Midbrain (tissue), 1 donor: ENCODE results near the gene ARRDC1.
"Not testable (repeated sequence)": the region's sequence is repeated elsewhere in the genome, so short reads cannot be mapped to it uniquely, and the experiment has no call there.

Experiments
- DNase-seq: peaks from one replicate; lab custom pipeline; 2025; lab: John Stamatoyannopoulos, UW

Gene ARRDC1

DNA sequence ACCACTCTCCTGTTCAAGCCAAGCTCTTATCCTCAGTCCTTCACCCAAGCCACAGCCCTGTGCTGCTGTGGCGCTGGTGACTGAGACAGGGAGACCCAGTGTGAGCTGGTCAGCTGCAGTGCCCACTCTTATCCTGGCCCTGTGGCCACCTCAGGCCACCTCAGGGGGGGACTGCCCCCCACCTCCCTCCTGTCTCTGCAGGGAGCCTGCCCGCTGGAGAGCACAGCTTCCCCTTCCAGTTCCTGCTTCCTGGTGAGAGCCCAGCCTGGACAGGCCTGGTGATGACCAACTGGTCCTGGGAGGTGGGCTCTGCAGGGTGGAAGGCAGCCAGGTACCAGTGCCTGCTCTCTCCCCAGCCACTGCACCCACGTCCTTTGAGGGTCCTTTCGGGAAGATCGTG is 7.8 kb downstream of the ARRDC1 start:
- no peak for DNase-seq

DNA sequence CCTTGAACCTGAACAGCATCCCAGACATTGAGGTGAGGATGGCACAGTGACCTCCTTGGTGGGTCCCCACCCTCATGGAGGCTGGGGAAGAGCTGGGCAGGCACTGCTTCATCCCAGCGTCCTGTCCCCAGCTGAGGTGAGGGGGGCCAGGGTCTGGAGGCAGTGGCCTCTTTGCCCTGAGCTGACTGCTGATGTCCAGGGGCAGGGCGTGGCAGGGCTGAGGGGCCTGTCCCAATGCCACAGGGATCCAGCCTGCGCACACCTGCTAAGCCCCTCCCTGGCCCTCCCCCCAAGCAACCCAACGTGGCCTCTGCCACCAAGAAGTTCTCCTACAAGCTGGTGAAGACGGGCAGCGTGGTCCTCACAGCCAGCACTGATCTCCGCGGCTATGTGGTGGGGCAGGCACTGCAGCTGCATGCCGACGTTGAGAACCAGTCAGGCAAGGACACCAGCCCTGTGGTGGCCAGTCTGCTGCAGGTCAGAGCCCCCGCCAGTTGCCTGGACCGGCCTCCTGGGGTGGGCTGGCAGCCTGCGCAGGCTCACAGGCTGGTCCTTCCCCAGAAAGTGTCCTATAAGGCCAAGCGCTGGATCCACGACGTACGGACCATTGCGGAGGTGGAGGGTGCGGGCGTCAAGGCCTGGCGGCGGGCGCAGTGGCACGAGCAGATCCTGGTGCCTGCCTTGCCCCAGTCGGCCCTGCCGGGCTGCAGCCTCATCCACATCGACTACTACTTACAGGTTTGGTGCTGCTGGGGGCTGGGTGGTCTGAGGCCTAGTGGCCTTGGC is 8.4 kb downstream of the ARRDC1 start:
- DNase-seq: no peak

DNA sequence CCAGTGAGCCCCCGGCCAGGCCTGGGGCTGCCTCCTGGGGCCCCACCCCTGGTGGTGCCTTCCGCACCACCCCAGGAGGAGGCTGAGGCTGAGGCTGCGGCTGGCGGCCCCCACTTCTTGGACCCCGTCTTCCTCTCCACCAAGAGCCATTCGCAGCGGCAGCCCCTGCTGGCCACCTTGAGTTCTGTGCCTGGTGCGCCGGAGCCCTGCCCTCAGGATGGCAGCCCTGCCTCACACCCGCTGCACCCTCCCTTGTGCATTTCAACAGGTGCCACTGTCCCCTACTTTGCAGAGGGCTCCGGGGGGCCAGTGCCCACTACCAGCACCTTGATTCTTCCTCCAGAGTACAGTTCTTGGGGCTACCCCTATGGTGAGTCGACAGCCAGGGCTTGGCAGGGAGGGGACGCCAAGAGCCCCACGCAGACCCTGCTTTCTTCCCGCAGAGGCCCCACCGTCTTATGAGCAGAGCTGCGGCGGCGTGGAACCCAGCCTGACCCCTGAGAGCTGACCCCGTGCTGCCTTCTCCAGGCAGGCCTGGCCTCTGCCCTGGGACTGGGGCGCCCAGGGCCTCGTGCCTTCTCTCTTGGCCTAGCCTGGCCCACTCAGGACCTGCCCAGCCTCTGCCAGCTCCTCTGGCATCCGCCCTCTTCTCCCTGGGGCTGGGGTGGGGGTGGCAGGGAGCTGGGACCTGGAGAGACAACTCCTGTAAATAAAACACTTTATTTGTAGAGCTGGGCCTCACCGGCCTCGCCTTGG is 9.3 kb downstream of the ARRDC1 start:
- no peak for DNase-seq

DNA sequence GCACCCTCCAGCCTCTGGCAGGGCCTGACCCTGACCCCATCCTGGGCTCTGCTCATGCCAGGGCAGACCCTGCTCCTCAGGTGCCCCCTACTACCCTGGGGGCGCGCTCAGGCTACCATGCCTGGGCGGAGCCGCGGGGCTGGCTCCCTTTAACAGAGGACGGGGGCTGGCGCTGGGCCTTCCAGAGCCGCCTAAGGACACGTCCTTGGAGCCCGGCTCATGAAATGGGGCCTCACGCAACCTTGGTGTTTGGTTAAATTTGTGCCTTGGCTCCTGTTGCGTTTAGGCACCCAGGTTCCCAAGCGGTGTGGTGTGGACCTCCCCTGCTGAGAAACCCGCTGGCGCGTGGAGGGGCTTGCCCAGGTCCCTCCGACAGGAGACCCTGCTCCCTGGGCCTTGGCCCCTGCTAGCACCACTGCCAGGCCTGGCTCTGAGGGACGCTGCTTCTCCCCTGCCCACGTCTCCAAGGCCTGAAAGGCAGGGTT is 9.9 kb downstream of the ARRDC1 start:
- no peak for DNase-seq

DNA sequence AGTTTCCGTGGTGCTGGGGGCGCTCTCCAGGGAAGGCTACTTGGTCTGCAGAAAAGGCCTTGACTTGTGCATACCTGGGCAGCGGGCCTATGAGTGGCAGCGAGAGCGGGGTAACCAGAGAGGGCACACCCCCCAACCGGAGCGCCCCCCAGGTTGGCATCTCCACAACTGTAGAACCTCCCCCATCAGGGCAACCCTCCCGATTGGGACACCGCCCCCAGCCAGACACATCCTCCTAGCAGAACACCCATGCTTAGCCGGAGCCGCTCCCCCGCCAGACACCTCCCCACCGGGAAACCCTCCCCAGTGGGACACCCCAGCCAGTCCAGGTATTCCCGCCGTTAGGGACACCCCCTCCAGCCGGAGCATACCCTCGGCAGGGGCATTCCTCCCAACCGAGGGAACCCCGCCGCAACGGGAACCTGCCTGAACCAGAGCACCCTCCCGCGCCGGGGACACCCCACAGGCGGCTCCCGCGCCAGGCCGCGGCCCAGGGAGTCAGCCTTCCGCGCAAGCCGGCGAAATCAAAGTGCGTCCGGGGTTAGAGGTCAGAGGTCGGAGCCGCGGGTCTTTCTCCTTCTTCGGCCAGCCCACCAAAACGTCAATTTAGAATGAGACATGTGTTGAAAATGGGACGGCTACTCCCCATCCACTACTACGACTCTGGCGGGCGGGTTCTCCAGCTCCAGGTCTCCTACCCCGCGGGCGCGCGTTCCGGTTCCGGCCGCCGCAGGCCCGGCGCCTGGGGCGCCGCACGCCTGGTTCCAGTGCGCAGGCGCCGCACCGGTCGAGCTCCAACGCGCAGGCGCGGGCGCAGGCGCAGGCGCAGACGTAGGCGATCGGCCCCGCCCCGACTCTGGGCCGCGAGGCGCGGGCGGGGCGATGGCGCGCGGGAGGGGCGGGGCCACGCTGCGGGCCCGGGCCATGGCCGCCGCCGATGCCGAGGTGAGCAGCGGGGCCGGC is 12.9 kb downstream of the ARRDC1 start, which contains the start of gene EHMT1:
TSS of gene EHMT1 (plus strand) at position 901 of the 963 bp plus-strand sequence. CDS start at position 925, 24 bp downstream.
- peak; percentile 85 for DNase-seq

DNA sequence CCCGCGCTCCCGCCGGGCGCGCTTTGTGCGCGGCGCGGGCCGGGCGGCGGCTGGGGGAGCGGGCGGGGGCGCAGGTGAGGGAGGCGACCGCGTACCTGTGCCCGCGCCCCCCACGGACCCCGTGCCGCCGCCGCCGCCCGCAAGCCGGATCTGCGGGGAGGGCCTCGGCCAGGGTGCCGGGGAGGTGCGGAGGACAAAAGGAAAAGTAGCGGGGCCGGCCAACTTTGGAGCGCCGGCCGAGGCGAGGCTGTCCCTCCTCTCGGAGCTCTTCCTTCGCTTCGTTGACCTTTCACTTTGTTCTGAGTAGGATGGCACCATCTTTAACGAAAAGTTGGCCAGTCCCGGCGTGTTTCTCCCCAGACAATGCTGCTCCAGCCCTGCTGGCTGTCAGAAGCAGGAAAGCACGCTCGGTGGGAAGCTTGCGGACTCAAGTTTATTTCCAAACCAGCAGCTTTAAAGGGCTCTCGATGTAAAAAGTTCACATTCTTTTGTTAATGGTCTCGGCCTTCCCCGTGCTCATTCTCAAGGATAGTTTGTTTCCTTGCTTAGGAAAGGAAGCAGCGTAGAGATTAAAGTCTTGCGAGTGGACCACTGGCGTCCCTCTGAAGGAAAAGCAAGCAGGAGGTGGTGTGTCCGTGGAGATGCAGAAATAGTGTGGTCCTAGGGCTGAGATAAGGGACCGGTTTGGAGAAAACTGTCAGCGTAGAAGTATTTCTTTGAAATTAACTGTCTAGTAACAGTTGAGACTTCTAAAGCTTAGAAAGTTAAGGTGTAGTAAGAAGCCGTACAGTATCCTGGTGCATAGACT is 14.0 kb downstream of the ARRDC1 start:
- peak; percentile 32 for DNase-seq

DNA sequence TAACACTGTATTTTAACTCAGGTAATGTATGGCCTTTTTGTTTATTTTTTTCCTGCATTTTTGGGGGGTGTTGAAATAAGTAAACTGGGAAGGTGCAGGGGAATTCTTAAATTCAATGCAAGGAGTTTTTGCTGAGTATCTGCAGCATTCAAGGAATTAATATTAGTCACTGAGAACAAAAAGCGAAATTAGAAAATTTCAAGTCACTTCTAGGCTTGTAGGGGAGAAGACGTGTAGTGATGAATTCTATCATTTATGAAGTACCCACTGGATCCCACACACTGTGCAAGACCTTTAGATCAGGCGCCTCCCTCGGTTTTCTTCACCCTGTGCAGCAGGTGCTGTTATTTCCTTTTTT is 14.5 kb downstream of the ARRDC1 start:
- no peak for DNase-seq

DNA sequence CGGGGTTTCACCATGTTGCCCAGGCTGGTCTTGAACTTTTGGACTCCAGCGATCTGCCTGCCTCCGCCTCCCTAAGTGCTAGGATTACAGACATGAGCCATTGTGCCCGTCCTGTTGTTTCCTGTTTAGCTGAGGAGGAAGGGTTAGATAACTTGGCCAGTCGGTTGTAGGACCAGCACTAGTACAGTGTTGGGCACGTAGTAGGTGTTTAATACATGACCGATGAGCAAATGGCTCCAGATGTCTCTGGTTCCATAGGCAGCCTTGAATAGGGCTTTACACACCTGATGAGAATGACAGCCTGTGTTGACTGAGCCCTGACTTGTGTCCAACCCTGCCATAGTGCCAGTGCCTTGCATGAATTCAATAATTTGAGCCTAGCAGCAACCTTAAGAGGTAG is 15.1 kb downstream of the ARRDC1 start:
- no peak for DNase-seq

DNA sequence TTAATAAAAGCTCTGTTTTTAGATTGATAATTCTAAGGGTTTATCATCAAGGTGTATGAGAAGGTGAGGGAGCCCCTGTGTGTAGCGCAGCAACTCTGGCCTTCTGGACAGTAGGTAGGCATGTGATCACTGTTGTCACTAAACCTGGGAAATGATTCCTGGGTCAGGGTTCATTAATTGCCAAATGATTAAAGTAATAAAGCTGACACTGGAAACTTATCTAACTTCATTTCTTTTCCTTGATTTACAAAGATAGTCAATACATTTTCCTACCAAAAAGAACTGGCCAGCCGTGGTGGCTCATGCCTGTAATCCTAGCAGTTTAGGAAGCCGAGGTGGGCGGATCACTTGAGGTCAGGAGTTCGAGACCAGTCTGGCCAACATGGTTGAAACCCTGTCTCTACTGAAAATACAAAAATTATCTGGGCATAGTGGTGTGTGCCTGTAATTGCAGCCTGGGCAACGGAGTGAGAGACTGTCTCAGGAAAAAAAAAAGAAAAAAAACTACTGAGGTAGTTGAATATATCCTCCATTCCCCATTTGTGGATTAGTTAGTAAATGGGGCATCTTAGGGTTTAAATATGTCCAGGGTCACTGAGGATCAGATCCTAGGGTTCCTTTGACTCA is 15.8 kb downstream of the ARRDC1 start:
- DNase-seq: no peak

DNA sequence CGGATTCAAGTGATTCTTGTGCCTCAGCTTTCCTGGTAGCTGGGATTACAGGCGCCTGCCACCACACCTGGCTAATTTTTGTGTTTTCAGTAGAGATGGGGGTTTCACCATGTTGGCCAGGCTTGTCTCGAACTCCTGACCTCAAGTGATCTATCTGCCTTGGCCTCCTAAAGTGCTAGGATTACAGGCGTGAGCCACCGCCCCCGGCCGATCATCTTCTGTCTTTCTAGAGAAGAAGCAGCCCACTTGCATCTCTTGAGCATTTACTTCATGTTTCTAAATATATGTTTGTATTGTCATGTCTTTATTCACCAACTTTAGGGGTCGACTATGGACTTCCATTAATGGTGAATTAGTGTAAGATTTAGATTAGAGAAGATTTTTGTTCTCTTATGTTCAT is 16.7 kb downstream of the ARRDC1 start:
- DNase-seq: not testable (repeated sequence)

DNA sequence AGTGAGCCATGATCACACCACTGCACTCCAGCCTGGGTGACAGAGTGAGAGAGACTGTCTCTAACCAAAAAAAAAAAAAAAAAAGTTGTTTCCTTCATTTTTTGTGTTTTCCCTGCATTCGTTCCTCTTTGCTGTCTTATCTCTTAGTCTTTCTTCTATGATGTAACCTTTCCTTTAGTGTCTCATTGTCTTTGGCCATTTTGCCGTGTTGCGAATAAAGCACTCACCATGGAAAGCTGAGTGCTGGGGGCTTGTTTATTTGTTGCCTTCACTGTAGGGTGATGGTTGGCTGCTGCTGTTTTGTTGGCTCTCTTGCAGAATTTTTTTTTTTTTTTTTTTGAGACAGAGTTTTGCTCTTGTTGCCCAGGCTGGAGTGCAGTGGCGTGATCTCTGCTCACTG is 21.0 kb downstream of the ARRDC1 start:
- no peak for DNase-seq

DNA sequence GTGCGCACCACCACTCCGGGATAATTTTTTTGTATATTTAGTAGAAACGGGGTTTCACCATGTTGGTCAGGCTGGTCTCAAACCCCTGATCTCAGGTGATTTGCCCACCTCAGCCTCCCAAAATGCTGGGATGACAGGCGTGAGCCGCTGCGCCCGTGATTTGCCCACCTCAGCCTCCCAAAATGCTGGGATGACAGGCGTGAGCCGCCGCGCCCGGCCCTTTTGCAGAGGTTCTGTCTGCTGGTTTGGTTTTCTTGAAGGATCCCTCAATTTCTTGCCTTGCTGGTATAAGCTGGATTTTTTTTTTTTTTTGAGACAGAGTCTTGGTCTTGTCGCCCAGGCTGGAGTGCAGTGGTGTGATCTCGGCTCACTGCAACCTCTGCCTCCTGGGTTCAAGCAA is 21.9 kb downstream of the ARRDC1 start:
- not testable (repeated sequence) for DNase-seq

DNA sequence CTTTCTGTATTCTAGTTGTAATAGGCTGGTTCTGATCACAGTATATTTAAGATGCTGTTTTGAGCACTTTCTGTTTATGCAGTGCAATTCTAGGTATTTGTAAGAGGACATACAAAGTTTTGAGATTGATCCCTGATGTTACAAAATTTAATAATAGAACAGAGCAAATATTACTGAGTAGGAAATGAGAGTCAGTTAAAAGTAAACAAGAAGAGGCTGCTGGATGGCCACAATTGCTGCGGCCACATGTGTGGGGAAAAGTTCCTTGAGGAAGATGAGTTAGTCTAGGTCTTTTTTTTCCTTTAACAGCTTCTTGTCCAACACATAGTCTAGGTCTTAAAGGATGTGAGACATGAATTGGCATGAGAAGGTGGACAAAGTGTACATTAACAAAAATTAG is 24.6 kb downstream of the ARRDC1 start:
- no peak for DNase-seq

DNA sequence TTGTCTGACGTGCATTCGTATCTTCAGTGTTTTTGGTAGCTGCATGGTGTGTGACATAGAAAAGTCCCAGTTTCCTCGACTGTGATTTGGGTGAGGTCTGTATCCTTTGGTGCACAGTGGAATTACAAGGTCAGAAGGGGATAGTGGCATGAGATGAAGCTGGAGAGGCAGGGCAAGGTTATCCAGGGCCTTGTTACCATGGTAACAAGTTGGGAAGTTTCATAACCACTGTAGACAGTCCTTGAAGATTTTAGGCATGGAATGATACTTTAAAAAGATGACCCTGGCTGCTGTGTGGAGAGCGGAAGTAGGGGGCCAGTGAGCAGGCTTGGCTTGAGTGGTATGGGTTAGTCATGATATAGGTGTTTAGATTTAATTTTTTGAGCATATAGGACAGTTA is 25.2 kb downstream of the ARRDC1 start:
- DNase-seq: no peak

DNA sequence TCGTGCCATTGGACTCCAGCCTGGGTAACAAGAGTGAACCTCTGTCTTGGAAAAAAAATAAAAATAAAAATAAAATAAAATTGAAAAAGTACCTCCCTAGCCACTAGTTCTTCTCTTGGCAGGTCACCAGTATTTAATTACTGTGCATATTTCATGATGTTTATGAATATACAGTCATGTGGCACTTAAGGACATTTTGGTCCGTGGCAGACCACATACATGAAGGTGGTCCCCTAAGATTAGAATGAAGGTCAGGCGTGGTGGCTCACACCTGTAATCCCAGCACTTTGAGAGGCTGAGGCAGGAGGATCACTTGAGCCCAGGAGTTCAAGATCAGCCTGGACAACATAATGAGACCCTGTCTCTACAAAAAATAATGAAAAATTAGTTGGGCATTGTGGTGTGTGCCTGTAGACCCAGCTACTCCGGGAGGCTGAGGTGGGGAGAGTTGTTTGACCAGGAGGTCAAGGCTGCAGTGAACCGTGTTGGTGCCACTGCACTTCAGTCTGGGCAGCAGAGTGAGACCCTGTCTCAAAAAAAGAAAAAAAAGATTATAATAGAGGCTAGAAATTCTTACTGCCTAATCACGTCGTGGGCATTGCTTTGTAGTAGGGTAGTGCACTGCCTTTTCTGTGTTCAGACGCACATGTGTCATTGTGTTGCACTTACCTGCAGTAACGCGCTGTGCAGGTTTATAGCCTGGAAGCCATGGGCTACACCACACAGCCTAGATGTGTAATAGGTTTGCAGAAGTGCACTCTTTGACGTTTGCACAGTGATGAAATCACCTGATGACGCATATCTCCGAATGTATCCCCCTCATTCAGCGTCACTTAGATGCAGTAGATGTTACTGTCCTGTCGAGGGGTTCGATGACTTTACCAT is 26.1 kb downstream of the ARRDC1 start:
- DNase-seq: no peak

DNA sequence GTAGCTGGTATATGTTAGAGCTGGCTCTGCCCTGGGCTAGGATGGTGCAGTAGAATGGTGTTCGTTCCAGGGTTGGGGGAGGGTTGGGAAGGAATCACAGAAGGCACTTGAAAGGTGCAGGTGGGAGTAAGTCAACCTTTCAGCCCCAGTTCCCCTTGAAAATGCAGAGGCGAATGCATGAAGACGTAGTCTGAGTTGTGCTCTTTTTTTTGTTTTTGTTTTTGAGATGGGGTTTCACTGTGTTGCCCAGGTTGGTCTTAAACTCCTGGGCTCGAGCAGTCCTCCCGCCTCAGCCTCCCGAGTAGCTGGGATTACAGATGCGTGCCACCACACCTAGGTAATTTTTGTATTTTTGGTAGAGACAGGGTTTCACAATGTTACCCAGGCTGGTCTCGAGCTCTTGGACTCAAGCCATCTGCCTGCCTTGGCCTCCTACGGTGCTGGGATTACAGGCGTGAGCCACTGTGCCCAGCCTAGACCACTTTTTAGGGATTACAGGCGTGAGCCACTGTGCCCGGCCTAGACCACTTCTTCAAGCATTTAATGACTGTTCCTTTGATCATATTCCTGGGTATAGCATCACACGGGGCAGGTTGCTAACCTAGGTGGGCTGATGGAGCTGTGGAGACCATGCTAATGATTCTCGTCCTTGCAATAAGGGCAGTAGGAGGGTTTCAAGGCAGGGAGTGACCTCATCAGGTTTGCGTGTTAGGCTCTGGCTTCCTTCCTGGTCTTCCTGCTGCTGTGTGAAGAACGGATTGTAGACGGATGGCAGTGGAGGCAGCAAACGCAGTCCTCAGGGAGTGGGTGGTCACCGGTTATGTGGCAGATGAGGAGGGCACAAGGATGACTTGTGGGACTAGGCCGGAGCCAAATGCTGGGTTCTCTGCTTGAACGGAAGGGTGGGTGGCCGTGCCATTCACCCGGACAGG is 27.0 kb downstream of the ARRDC1 start:
- DNase-seq: no peak

DNA sequence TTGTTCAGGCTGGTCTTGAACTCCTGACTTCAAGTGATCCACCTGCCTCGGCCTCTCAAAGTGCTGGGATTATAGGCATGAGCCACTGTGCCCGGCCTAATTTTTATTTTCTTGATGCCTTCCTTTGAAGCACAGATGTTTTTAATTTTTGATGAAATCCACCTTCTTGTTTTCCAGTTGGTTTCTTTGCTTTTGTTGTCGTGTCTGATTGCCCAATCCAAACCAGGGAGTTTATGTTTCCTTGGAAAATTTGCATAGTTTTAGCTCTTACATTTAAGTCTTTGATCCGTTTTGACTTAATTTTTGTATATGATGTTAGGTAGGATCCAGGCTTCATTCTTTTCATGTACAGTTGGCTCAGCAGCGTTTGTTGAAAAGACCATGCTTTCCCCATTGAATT is 28.5 kb downstream of the ARRDC1 start:
- no peak for DNase-seq

DNA sequence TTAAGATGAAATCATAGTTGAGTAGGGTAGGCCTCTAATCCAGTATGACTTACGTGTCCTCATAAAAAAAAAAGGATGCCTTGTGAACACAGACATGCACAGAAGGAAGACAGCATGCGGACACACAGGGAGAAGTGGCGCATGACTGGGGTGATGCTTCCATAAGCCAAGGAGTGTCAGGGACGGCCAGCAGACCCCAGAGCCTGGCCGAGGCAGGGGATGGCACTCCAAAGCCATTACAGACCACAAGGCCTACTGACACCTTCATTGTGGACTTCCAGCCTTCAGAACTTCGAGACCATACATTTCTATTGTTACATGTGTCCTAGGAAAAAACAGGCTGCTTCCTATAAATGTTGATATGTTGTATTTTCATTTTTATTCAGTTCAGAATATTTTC is 33.2 kb downstream of the ARRDC1 start:
- DNase-seq: no peak
